GM12874 (cell line): Measurements from ENCODE around the gene LRRK2.

ENCODE experiments used
- TF ChIP-seq, protein P1 (sequence below): IDR thresholded peaks from 2 replicates; pipeline ENCODE4 v1.5.1; 2011; ENCODE audit warnings: low read depth, mild to moderate bottlenecking, control low read depth, low read length, moderate library complexity; ENCODE audit not compliant: insufficient read depth

LRRK2 gene

DNA sequence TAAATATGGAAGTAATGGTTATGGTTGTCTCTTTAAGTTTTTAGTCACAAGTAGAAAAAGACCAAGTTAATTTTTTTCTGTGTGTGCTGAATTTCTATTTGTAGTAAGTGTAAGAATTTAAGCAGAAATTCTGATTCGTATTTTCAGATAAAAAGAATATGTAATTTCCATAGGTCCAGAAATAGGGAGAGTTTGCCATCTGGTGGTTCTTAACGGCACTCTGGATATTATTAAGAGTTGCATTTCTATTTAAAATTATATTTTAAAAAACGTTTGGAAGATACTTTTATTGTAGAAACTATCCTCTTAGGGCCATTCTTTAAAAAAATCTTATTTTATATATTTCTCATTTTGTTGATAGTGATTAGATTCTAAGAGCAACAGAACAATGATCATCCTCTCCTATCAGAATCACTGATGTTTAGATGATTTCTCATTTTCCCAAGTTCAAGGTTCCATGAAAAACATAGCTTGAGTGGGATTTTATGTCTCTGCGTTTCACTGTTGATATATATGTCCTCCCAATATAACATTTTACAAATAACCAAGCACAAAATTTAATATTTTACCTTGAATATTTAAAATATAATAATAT is 88.3 kb downstream of the LRRK2 start:
- TF ChIP-seq, protein P1, sequence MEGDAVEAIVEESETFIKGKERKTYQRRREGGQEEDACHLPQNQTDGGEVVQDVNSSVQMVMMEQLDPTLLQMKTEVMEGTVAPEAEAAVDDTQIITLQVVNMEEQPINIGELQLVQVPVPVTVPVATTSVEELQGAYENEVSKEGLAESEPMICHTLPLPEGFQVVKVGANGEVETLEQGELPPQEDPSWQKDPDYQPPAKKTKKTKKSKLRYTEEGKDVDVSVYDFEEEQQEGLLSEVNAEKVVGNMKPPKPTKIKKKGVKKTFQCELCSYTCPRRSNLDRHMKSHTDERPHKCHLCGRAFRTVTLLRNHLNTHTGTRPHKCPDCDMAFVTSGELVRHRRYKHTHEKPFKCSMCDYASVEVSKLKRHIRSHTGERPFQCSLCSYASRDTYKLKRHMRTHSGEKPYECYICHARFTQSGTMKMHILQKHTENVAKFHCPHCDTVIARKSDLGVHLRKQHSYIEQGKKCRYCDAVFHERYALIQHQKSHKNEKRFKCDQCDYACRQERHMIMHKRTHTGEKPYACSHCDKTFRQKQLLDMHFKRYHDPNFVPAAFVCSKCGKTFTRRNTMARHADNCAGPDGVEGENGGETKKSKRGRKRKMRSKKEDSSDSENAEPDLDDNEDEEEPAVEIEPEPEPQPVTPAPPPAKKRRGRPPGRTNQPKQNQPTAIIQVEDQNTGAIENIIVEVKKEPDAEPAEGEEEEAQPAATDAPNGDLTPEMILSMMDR = 0 out of 2 replicates have a peak, but pooled peaks have one; percentile 14

DNA sequence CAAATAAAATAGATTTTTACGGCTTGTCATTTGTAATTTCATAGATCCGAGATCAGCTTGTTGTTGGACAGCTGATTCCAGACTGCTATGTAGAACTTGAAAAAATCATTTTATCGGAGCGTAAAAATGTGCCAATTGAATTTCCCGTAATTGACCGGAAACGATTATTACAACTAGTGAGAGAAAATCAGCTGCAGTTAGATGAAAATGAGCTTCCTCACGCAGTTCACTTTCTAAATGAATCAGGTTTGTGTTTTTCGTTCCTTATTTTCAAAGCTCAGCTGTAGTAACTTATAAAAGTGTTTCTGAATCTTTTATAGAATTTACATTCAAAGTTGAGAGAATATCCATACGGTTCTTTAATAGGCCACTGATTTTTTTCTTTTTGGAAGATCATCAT is 89.1 kb downstream of the LRRK2 start:
- TF ChIP-seq, protein P1 = no peak

DNA sequence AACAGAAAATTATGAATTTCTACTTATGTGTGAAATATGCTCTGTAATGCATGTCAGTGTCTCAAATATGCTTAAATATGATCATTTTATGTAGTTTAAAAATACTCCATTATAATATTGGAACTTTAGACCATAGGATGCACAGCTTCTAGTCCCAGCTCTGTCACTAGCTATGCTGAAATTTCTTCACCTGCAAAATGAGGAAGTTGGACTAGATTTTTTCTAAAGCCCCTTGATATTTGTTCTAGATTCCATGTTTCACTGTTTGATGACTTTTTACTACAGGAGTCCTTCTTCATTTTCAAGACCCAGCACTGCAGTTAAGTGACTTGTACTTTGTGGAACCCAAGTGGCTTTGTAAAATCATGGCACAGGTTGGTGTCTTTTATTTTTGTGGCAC is 90.1 kb downstream of the LRRK2 start:
- TF ChIP-seq, protein P1 = no peak

DNA sequence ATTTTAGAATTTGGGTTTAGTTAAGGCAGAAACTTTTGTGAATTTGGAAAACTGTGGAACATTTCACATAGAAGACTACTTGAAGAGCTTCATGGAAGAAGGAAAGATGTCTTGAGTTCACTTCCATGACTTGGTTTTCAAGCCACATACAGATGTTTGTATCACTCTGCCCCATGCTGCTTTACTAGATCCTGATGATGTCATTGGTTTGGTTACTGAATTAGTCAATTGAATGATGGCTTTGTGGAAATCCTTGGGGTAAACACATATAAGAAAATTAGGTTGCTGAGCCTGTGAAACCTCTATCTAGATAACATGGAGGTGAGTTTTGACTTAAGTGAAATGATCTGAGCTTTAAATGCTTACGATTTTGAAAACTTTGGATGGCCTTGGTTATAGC is 90.6 kb downstream of the LRRK2 start:
- TF ChIP-seq, protein P1 = no peak

DNA sequence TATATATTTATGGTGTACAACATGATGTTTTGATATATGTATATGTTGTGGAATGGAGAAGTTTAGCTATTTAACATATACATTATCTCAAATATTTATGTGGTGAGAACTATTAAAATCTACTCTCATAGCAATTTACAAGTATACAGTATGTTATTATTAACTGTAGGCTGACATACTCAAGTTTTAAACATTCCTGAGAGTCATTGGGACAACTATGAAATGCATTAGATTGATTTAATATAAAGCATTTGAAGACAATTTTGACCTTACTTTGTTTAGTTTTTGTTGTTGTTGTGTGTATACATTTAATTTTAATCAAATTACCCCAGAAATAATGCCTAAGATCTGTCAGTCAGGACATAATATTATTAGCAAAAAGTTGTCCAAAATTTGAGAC is 99.5 kb downstream of the LRRK2 start:
- TF ChIP-seq, protein P1 = no peak

DNA sequence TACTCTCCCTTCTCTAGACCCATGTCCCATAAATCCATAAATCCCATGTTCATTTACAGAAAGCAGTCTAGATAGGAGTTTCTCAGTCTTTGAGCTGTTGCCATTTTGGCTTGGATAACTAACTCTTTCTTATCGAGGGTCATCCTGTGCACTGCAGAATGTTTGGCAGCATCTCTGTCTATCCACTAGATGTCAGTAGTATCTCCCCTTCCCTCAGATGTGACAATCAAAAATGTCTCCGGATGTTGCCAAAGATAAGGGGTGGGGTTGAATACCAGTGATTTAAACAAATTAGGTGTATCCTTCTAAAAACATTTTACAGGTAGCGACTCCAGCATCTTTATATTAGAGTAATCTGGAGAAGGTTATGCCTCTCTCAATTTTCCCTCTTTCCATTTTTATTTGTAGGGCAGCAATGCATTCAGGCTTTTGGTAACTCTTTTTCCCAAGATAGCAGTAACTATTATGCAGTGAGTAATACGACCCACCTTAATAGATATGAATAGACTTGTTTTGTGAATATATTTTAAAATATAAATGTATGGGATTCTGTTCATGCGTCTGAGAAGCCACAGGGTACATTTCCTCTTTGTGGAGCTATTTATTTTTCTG is 100.7 kb downstream of the LRRK2 start:
- TF ChIP-seq, protein P1 = peak; percentile 68

DNA sequence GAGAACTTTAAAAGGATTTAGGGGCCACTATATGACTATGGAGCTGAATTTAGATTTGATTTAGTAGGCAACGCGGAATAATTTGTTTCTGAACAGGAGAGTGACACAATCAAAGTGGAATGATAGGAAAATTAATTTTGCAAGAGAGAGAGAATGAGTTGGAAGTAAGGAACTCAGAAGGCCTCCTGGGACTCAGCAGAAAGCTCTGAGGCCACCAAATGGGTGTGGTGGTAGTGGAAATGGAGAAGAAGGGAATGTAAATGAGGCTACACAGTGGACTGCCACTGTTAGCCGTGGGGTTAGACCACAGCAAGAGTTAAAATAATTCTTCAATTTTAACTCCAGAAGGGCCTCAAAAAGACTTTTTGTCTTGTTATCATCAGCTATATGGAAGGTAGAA is 102.7 kb downstream of the LRRK2 start:
- TF ChIP-seq, protein P1 = no peak
